Lung (tissue), 12 donors: ENCODE results near the gene CGN. TPM values are rescaled to one million over a fixed set of nuclear protein-coding genes. Genes with fewer than 3 reads are reported as not detected.

ENCODE experiments used
- ATAC-seq: fragments of 200-7000 bp; cut with Tn5 transposase; one replicate; pipeline ENCODE4 v1.9.1; 2020; ENCODE audit warnings: moderate number of reproducible peaks; ENCODE audit not compliant: insufficient read depth, low FRiP score
- DNase-seq, 3 donors: peaks; one replicate each; pipeline ENCODE4 v3.0.0-alpha.2; 2013 to 2017
- H3K27ac ChIP-seq, 2 donors: one replicate each; pipeline ENCODE4 v1.5.1; 2013; ENCODE audit warnings: mild to moderate bottlenecking in 2 of 2, moderate library complexity in 2 of 2, control low read depth in 1 of 2, inconsistent platforms in 1 of 2, low read depth in 1 of 2, low read length in 1 of 2
- H3K27me3 ChIP-seq, 3 donors: one replicate each; pipeline ENCODE4 v1.5.1; 2013; ENCODE audit warnings: low read length in 2 of 3; ENCODE audit not compliant: control insufficient read depth in 3 of 3, insufficient read depth in 3 of 3
- H3K36me3 ChIP-seq, 4 donors: one replicate each; pipeline ENCODE4 v1.5.1; 2013; ENCODE audit warnings: low read length in 4 of 4, mild to moderate bottlenecking in 1 of 4, moderate library complexity in 1 of 4; ENCODE audit not compliant: control insufficient read depth in 4 of 4, insufficient read depth in 4 of 4
- H3K4me1 ChIP-seq, 5 donors: one replicate each; pipeline ENCODE4 v1.5.1; 2013; ENCODE audit warnings: low read length in 5 of 5, mild to moderate bottlenecking in 2 of 5, moderate library complexity in 1 of 5; ENCODE audit not compliant: control insufficient read depth in 5 of 5, insufficient read depth in 5 of 5
- H3K4me3 ChIP-seq: one replicate; pipeline ENCODE4 v1.5.1; 2013; ENCODE audit warnings: mild to moderate bottlenecking, control low read depth, moderate library complexity
- H3K9ac ChIP-seq, 2 donors: one replicate each; pipeline ENCODE4 v1.5.1; 2013; ENCODE audit warnings: low read length in 2 of 2, control low read depth in 1 of 2; ENCODE audit not compliant: insufficient read depth in 1 of 2
- H3K9me3 ChIP-seq, 4 donors: one replicate each; pipeline ENCODE4 v1.5.1; 2013; ENCODE audit warnings: low read length in 3 of 4, mild to moderate bottlenecking in 1 of 4, moderate library complexity in 1 of 4; ENCODE audit not compliant: control insufficient read depth in 4 of 4, insufficient read depth in 3 of 4
- CTCF ChIP-seq: IDR thresholded peaks from 2 replicates; pipeline ENCODE4 v1.5.1; 2012; ENCODE audit warnings: mild to moderate bottlenecking; ENCODE audit errors: control extremely low read depth, extremely low read depth
- WGBS, 2 donors: extraction: QIAGEN DNeasy Blood & Tissue Kit; methylation state at CpG; one replicate each; pipeline ENCODE4 v1.1.7; 2013; 5-methylcytosine and 5-hydroxymethylcytosine counted together
- polyA plus RNA-seq, 2 donors: library from polyadenylated mRNA; stranded (reverse); fragments of 200-250 nt; gene quantifications; one replicate each; pipeline ENCODE4 v1.2.1, GENCODE V29; 2013
- total RNA-seq, 2 donors: library from RNA; depleted of rRNA in 1 of 2; stranded (reverse); fragments of >200 nt in 1 of 2; gene quantifications; one replicate each; pipeline ENCODE4 v1.2.1, GENCODE V29; 2014 to 2021
- donor health status: control.
- donor health status: control.
- donor health status: Bipolar disorder and iron deficiency.
- donor health status: healthy.
- donor health status: DM: yes; HTN: yes; CAD: no.

CGN gene
- total and polyA plus RNA-seq, 4 donors, result 23.4 to 74.9 (median 36.8) TPM

DNA sequence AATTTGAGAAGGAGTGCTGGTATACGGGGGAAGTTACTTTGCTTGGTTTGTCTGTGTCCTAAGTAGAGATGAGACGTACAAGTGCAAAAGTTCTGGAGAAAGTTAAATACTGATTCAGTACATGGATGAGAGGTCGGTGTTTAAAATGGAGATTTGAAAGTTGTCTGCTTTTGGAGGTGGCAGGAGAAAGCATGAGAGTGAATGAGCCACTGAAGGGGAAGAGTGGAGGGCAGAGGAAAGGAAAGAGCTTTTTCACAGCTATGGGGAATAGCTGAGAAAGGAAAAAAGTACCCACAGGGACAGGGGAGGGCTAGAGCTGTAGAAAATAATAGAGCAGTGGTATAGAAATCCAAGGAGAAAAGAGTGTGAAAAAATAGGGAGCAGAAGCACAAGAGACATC is 18.1 kb upstream of the CGN start:
- peaks cover 0 to 6% (median 0%) of the 10 kb centered on the region in 5 donors for H3K4me1 ChIP-seq
- no peak overlapping the region for H3K27ac ChIP-seq
- ATAC-seq (no peak), DNase-seq (no peak)
- no peak overlapping the region for H3K4me3 ChIP-seq
- H3K27me3 ChIP-seq, result no peaks in the 10 kb centered on the region
- H3K36me3 ChIP-seq, result no peaks in the 10 kb centered on the region
- WGBS, 2 donors, result 90 to 94% methylated on average over 3 of the region's 3 CpGs
- TF ChIP-seq CTCF, result no peak
- no peak overlapping the region for H3K9ac ChIP-seq
- H3K9me3 ChIP-seq, result no peaks in the 10 kb centered on the region

- no peak overlapping the region for H3K4me3 ChIP-seq
- H3K4me1 ChIP-seq, result peaks cover 0 to 6% (median 0%) of the 10 kb centered on the region in 5 donors
- 0 to 27% methylated on average over 1 of the region's 1 CpG for WGBS, 2 donors
- no peak overlapping the region for H3K9ac ChIP-seq
- no peaks in the 10 kb centered on the region for H3K27me3 ChIP-seq
- H3K9me3 ChIP-seq, result no peaks in the 10 kb centered on the region
- no peak overlapping the region for H3K27ac ChIP-seq
- ATAC-seq (peak; percentile 60), DNase-seq (peak in 1 of 3 donors; percentile 25)
- no peak for TF ChIP-seq CTCF
- no peaks in the 10 kb centered on the region for H3K36me3 ChIP-seq
These were observed 16.4 kb upstream of the CGN start for GRCh38 chr1:151494741-151495281.

GRCh38 chr1:151495316-151495715 is 15.9 kb upstream of the CGN start:
- H3K9me3 ChIP-seq, result no peaks in the 10 kb centered on the region
- H3K36me3 ChIP-seq, result no peaks in the 10 kb centered on the region
- H3K27me3 ChIP-seq, result no peaks in the 10 kb centered on the region
- no peak for TF ChIP-seq CTCF
- 71 to 78% methylated on average over 1 of the region's 1 CpG for WGBS, 2 donors
- DNase-seq (no peak), ATAC-seq (no peak)
- H3K4me1 ChIP-seq, result peaks cover 0 to 6% (median 0%) of the 10 kb centered on the region in 5 donors
- no peak overlapping the region for H3K9ac ChIP-seq
- no peak overlapping the region for H3K4me3 ChIP-seq
- H3K27ac ChIP-seq, result no peak overlapping the region

- Histone ChIP-seq H3K4me1 (peaks cover 0 to 18% (median 13%) of the 10 kb centered on the region in 5 donors), H3K9ac (no peak overlapping the region), H3K27ac (no peak overlapping the region), H3K27me3 (peaks cover 0 to 2% (median 0%) of the 10 kb centered on the region in 3 donors), H3K4me3 (no peak overlapping the region), H3K36me3 (no peaks in the 10 kb centered on the region), H3K9me3 (no peaks in the 10 kb centered on the region)
- WGBS, 2 donors, result 94 to 95% methylated on average over 5 of the region's 5 CpGs
- ATAC-seq (no peak), DNase-seq (no peak)
- no peak for TF ChIP-seq CTCF
These were observed 11.8 kb upstream of the CGN start for GRCh38 chr1:151499365-151499764.
